KMS-11 (cell line): ENCODE measurements around the gene HOXB5.

Source experiments
- H2AFZ ChIP-seq: fragments of 200-600 bp; sonication (generic); 2 replicates; pipeline ENCODE4 v1.6.1; 2016; ENCODE audit warnings: antibody characterized with exemption, mixed run types, low read depth
- H3K27ac ChIP-seq: fragments of 200-600 bp; sonication (generic); 2 replicates; pipeline ENCODE4 v1.6.1; 2016; ENCODE audit warnings: mild to moderate bottlenecking, mixed run types
- H3K27me3 ChIP-seq: fragments of 200-600 bp; sonication (generic); 2 replicates; pipeline ENCODE4 v1.6.1; 2017; ENCODE audit warnings: mild to moderate bottlenecking, low read depth, mixed run types, moderate library complexity; ENCODE audit not compliant: insufficient read depth
- H3K36me3 ChIP-seq: fragments of 200-600 bp; sonication (generic); 2 replicates; pipeline ENCODE4 v1.6.1; 2017; ENCODE audit warnings: mild to moderate bottlenecking, mixed run types; ENCODE audit not compliant: insufficient read depth
- H3K4me1 ChIP-seq: fragments of 200-600 bp; sonication (generic); 2 replicates; pipeline ENCODE4 v1.6.1; 2016; ENCODE audit warnings: mild to moderate bottlenecking, low read depth, mixed run types; ENCODE audit not compliant: poor library complexity, severe bottlenecking
- H3K4me2 ChIP-seq: fragments of 200-600 bp; sonication (generic); 2 replicates; pipeline ENCODE4 v1.7.0; 2016; ENCODE audit warnings: mild to moderate bottlenecking, mixed run types
- H3K4me3 ChIP-seq: fragments of 200-600 bp; sonication (generic); IDR thresholded peaks from 2 replicates; pipeline ENCODE4 v1.6.1; 2017; ENCODE audit warnings: low read depth, low read length, mixed read lengths; ENCODE audit not compliant: insufficient read depth
- H3K79me2 ChIP-seq: fragments of 200-600 bp; sonication (generic); 2 replicates; pipeline ENCODE4 v1.6.1; 2016; ENCODE audit warnings: low read depth, mixed run types; ENCODE audit not compliant: insufficient read depth
- H3K9ac ChIP-seq: fragments of 200-600 bp; sonication (generic); 2 replicates; pipeline ENCODE4 v1.6.1; 2016; ENCODE audit warnings: mild to moderate bottlenecking, mixed run types
- H4K20me1 ChIP-seq: fragments of 200-600 bp; sonication (generic); 2 replicates; pipeline ENCODE4 v1.6.1; 2016; ENCODE audit warnings: mild to moderate bottlenecking, mixed run types; ENCODE audit not compliant: insufficient read depth
- CTCF ChIP-seq: fragments of 200-600 bp; sonication (generic); conservative IDR thresholded peaks from 2 replicates; pipeline ENCODE4 v1.6.1; 2017; ENCODE audit warnings: low read depth, mild to moderate bottlenecking, antibody characterized with exemption, low read length, moderate library complexity, mixed read lengths

HOXB5 gene

GRCh38 chr17:48625495-48626244 lies 32.1 kb upstream of the HOXB5 start:
- Histone ChIP-seq H3K27me3 (peaks cover 52% of the 10 kb centered on the region), H4K20me1 (no peaks in the 10 kb centered on the region), H2AFZ (peak overlapping the region; percentile 94), H3K27ac (peak overlapping the region; percentile 53), H3K9ac (peak overlapping the region; percentile 78), H3K79me2 (no peaks in the 10 kb centered on the region), H3K4me1 (peaks cover 1% of the 10 kb centered on the region), H3K4me2 (peak overlapping the region; percentile 89), H3K36me3 (no peaks in the 10 kb centered on the region), H3K4me3 (no peak overlapping the region)
- no peak for TF ChIP-seq CTCF

GRCh38 chr17:48624544-48625494 lies 31.2 kb upstream of the HOXB5 start:
- peak overlapping the region; percentile 78; the same call in 1 of the 2 replicates for H3K9ac ChIP-seq
- no peaks in the 10 kb centered on the region for H3K4me1 ChIP-seq
- peak overlapping the region; percentile 89; the same call in 1 of the 2 replicates for H3K4me2 ChIP-seq
- H3K4me3 ChIP-seq: no peak overlapping the region
- H3K27ac ChIP-seq: no peak overlapping the region
- H3K27me3 ChIP-seq: peaks cover 61% of the 10 kb centered on the region
- no peaks in the 10 kb centered on the region for H3K79me2 ChIP-seq
- no peaks in the 10 kb centered on the region for H3K36me3 ChIP-seq
- H2AFZ ChIP-seq: peak overlapping the region; percentile 94
- no peaks in the 10 kb centered on the region for H4K20me1 ChIP-seq
- TF ChIP-seq CTCF: no peak

- Histone ChIP-seq H3K4me2 (no peak overlapping the region), H3K27me3 (peaks cover 67% of the 10 kb centered on the region), H3K4me3 (no peak overlapping the region), H3K4me1 (peaks cover 3% of the 10 kb centered on the region), H3K79me2 (no peaks in the 10 kb centered on the region), H3K9ac (no peak overlapping the region), H3K36me3 (no peaks in the 10 kb centered on the region), H3K27ac (no peak overlapping the region), H4K20me1 (no peaks in the 10 kb centered on the region), H2AFZ (no peak overlapping the region)
- no peak for TF ChIP-seq CTCF
Observed at GRCh38 chr17:48624118-48624517, 30.5 kb upstream of the HOXB5 start.

GRCh38 chr17:48623583-48623982 lies 30.0 kb upstream of the HOXB5 start:
- no peak overlapping the region for H3K4me2 ChIP-seq
- peaks cover 70% of the 10 kb centered on the region for H3K27me3 ChIP-seq
- no peak overlapping the region for H3K4me3 ChIP-seq
- no peak for TF ChIP-seq CTCF
- H3K79me2 ChIP-seq: no peaks in the 10 kb centered on the region
- H2AFZ ChIP-seq: no peak overlapping the region
- H3K9ac ChIP-seq: no peak overlapping the region
- no peak overlapping the region for H3K27ac ChIP-seq
- H3K4me1 ChIP-seq: peaks cover 8% of the 10 kb centered on the region
- H4K20me1 ChIP-seq: no peaks in the 10 kb centered on the region
- no peaks in the 10 kb centered on the region for H3K36me3 ChIP-seq
